Endothelial cell of umbilical vein (primary cell): ENCODE data around the gene CPSF2.

Experiments
- EZH2 ChIP-seq: IDR thresholded peaks from 2 replicates; pipeline ENCODE4 v1.6.1; 2012; ENCODE audit warnings: borderline replicate concordance, low read depth, mild to moderate bottlenecking, moderate library complexity, low read length, inconsistent platforms; ENCODE audit not compliant: severe bottlenecking
- FOS ChIP-seq: IDR thresholded peaks from 2 replicates; pipeline ENCODE4 v1.6.1; 2011; ENCODE audit warnings: mild to moderate bottlenecking, low read length, moderate library complexity, borderline replicate concordance; ENCODE audit not compliant: insufficient read depth
- MAX ChIP-seq: IDR thresholded peaks from 2 replicates; pipeline ENCODE4 v1.6.1; 2011; ENCODE audit not compliant: insufficient read depth, insufficient read length
- MYC ChIP-seq: IDR thresholded peaks from one replicate; pipeline ENCODE4 v1.6.1; 2011; ENCODE audit warnings: mild to moderate bottlenecking, low read depth, low read length
- POLR2A ChIP-seq: IDR thresholded peaks from 2 replicates; pipeline ENCODE4 v1.6.1; 2012; ENCODE audit warnings: low read depth, mild to moderate bottlenecking, control low read depth, low read length
- POLR2AphosphoS5 ChIP-seq: IDR thresholded peaks from 2 replicates; pipeline ENCODE4 v1.6.1; 2012; ENCODE audit warnings: low read depth, mild to moderate bottlenecking, control low read depth, low read length, moderate library complexity; ENCODE audit not compliant: insufficient read depth
- TF ChIP-seq, protein P1 (sequence below), 2 donors: IDR thresholded peaks; 1 replicate in 1 of 2; 2 replicates in 1 of 2; pipeline ENCODE4 v1.5.1; 2011; ENCODE audit warnings: low read length in 2 of 2, mild to moderate bottlenecking in 2 of 2, moderate library complexity in 2 of 2, control low read depth in 1 of 2, inconsistent platforms in 1 of 2, low read depth in 1 of 2; ENCODE audit not compliant: insufficient read depth in 1 of 2; ENCODE audit errors: extremely low read depth in 1 of 2

- TF ChIP-seq, protein P1, sequence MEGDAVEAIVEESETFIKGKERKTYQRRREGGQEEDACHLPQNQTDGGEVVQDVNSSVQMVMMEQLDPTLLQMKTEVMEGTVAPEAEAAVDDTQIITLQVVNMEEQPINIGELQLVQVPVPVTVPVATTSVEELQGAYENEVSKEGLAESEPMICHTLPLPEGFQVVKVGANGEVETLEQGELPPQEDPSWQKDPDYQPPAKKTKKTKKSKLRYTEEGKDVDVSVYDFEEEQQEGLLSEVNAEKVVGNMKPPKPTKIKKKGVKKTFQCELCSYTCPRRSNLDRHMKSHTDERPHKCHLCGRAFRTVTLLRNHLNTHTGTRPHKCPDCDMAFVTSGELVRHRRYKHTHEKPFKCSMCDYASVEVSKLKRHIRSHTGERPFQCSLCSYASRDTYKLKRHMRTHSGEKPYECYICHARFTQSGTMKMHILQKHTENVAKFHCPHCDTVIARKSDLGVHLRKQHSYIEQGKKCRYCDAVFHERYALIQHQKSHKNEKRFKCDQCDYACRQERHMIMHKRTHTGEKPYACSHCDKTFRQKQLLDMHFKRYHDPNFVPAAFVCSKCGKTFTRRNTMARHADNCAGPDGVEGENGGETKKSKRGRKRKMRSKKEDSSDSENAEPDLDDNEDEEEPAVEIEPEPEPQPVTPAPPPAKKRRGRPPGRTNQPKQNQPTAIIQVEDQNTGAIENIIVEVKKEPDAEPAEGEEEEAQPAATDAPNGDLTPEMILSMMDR (IDR thresholded peaks at IDR 0.05; ENCODE audit: extremely low read depth in 1 of 2, insufficient read depth in 1 of 2, low read depth in 1 of 2, low read length in 2 of 2): no peak
- no peak for TF ChIP-seq MAX
- TF ChIP-seq MYC: no peak
- TF ChIP-seq POLR2A: no peak
- TF ChIP-seq EZH2: no peak
- TF ChIP-seq FOS: no peak
- TF ChIP-seq POLR2AphosphoS5: no peak
Measured at GRCh38 chr14:92074555-92074954, 47.2 kb upstream of the CPSF2 start.
